GM19328 (cell line): ENCODE data around the gene NPIPA1.
"Not testable (repeated sequence)": the region's sequence is repeated elsewhere in the genome, so short reads cannot be mapped to it uniquely, and the experiment has no call there.

Experiments used
- ATAC-seq: cut with Tn5 transposase; IDR thresholded peaks from one replicate; pipeline ENCODE4 v1.9.1; 2021; ENCODE audit warnings: mild to moderate bottlenecking, moderate library complexity; ENCODE audit not compliant: unreplicated experiment

Gene NPIPA1

GRCh38 chr16:14937143-14937542 lies at the start of gene NPIPA1:
NPIPA1 (plus strand) TSS chr16:14937443; CDS start chr16:14937443, 0 bp downstream.
- not testable (repeated sequence) for ATAC-seq

- ATAC-seq, result not testable (repeated sequence)
Measured at GRCh38 chr16:14892111-14892510, 45.1 kb upstream of the NPIPA1 start.

GRCh38 chr16:14895382-14895781 lies 41.9 kb upstream of the NPIPA1 start:
- ATAC-seq, result not testable (repeated sequence)

- ATAC-seq, result not testable (repeated sequence)
Measured at GRCh38 chr16:14896023-14896422, 41.2 kb upstream of the NPIPA1 start.

GRCh38 chr16:14897006-14897664 lies 40.1 kb upstream of the NPIPA1 start:
- ATAC-seq, result not testable (repeated sequence)

GRCh38 chr16:14898162-14898561 lies 39.1 kb upstream of the NPIPA1 start:
- ATAC-seq, result not testable (repeated sequence)

GRCh38 chr16:14903191-14903957 lies 33.9 kb upstream of the NPIPA1 start:
- not testable (repeated sequence) for ATAC-seq

- not testable (repeated sequence) for ATAC-seq
Measured at GRCh38 chr16:14909744-14910143, 27.5 kb upstream of the NPIPA1 start.

GRCh38 chr16:14910833-14911629 lies 26.2 kb upstream of the NPIPA1 start:
- ATAC-seq, result peak; percentile 62

GRCh38 chr16:14911954-14912353 lies 25.3 kb upstream of the NPIPA1 start:
- not testable (repeated sequence) for ATAC-seq

GRCh38 chr16:14912588-14912987 lies 24.7 kb upstream of the NPIPA1 start:
- ATAC-seq, result not testable (repeated sequence)

- not testable (repeated sequence) for ATAC-seq
Measured at GRCh38 chr16:14918504-14918903, 18.7 kb upstream of the NPIPA1 start.

- ATAC-seq, result not testable (repeated sequence)
Measured at GRCh38 chr16:14919837-14920600, 17.2 kb upstream of the NPIPA1 start.

GRCh38 chr16:14922285-14922684 lies 15.0 kb upstream of the NPIPA1 start:
- ATAC-seq, result not testable (repeated sequence)

GRCh38 chr16:14922968-14923367 lies 14.3 kb upstream of the NPIPA1 start:
- not testable (repeated sequence) for ATAC-seq

- not testable (repeated sequence) for ATAC-seq
Measured at GRCh38 chr16:14923394-14924088, 13.7 kb upstream of the NPIPA1 start.

- not testable (repeated sequence) for ATAC-seq
Measured at GRCh38 chr16:14924359-14924758, 12.9 kb upstream of the NPIPA1 start.

GRCh38 chr16:14924982-14925381 lies 12.3 kb upstream of the NPIPA1 start:
- ATAC-seq, result not testable (repeated sequence)

GRCh38 chr16:14928064-14928714 lies 9.1 kb upstream of the NPIPA1 start:
- not testable (repeated sequence) for ATAC-seq
